Heart left ventricle (tissue), 16 donors: ENCODE measurements around the gene CSNK1A1. TPM values are rescaled to one million over a fixed set of nuclear protein-coding genes. Genes with fewer than 3 reads are reported as not detected.

Experiments used
- ATAC-seq, 4 donors: fragments of 200-7000 bp; cut with Tn5 transposase; one replicate each; pipeline ENCODE4 v1.9.1; 2020 to 2022; ENCODE audit warnings: moderate library complexity in 4 of 4, mild to moderate bottlenecking in 3 of 4, moderate number of reproducible peaks in 1 of 4
- DNase-seq, 5 donors: peaks; one replicate each; pipeline ENCODE4 v3.0.0-alpha.2; 2020
- H3K27ac ChIP-seq, 12 donors: fragments of 200-600 bp; sonication (generic) in 4 of 12; one replicate each; pipeline versions ENCODE4 v1.5.0 to v1.8.0; 2016 to 2022; ENCODE audit warnings: mild to moderate bottlenecking in 2 of 12
- H3K27me3 ChIP-seq, 9 donors: fragments of 200-600 bp; sonication (generic) in 2 of 9; one replicate each; pipeline versions ENCODE4 v1.5.1 to v1.8.0; 2016 to 2022; ENCODE audit warnings: mild to moderate bottlenecking in 3 of 9
- H3K36me3 ChIP-seq, 9 donors: fragments of 200-600 bp; sonication (generic) in 2 of 9; one replicate each; pipeline versions ENCODE4 v1.5.0 to v1.8.0; 2018 to 2022; ENCODE audit warnings: mild to moderate bottlenecking in 2 of 9
- H3K4me1 ChIP-seq, 12 donors: fragments of 200-600 bp; sonication (generic) in 4 of 12; one replicate each; pipeline versions ENCODE4 v1.5.0 to v1.8.0; 2016 to 2022; ENCODE audit warnings: mild to moderate bottlenecking in 3 of 12
- H3K4me3 ChIP-seq, 12 donors: fragments of 200-600 bp; sonication (generic) in 4 of 12; one replicate each; pipeline versions ENCODE4 v1.5.0 to v1.8.0; 2017 to 2022; ENCODE audit warnings: mild to moderate bottlenecking in 9 of 12, moderate library complexity in 4 of 12
- H3K9me3 ChIP-seq, 12 donors: fragments of 200-600 bp; sonication (generic) in 4 of 12; one replicate each; pipeline versions ENCODE4 v1.5.0 to v1.8.0; 2016 to 2022; ENCODE audit warnings: mild to moderate bottlenecking in 1 of 12
- CTCF ChIP-seq, 12 donors: fragments of 200-600 bp; sonication (generic) in 4 of 12; IDR thresholded peaks; one replicate each; pipeline versions ENCODE4 v1.5.0 to v1.8.0; 2018 to 2022; ENCODE audit warnings: antibody characterized with exemption in 12 of 12, mild to moderate bottlenecking in 5 of 12
- POLR2A ChIP-seq, 2 donors: fragments of 450-650 bp; IDR thresholded peaks; one replicate each; pipeline ENCODE4 v1.6.1; 2017; ENCODE audit warnings: antibody characterized with exemption in 2 of 2, mild to moderate bottlenecking in 2 of 2, moderate library complexity in 2 of 2
- WGBS, 4 donors: extraction: QIAGEN DNeasy Blood & Tissue Kit in 2 of 4; methylation state at CpG; one replicate each; pipeline versions ENCODE4 v1.1.5 to v1.1.7; 2013 to 2018; 5-methylcytosine and 5-hydroxymethylcytosine counted together
- intact Hi-C, 10 donors: fragments of 100-400 bp; cut with DNase I; formaldehyde crosslinking; loops; one replicate each; pipeline versions ENCODE4 v1.11.1 to v1.14.2; 2022
- polyA plus RNA-seq, 2 donors: library from polyadenylated mRNA; stranded (reverse); fragments of 200-250 nt; gene quantifications; one replicate each; pipeline ENCODE4 v1.2.3, GENCODE V29; 2013
- total RNA-seq, 9 donors: library from RNA; depleted of rRNA in 2 of 9; stranded (reverse); fragments of >200 nt in 2 of 9; fragmentation: NEBNext Ultra II Directional in 3 of 9; extraction: Animal tissue kit (Norgen Biotek cat#: 25700) in 3 of 9; gene quantifications; one replicate each; pipeline versions ENCODE4 v1.1.0 to v1.2.4, GENCODE V29; 2016 to 2023
- donor health status: ischemic (EF 13 %, LVEDD 7.1; RV severe dilation, severe dysfunction).
- donor health status: healthy with polysubstance abuse.
- donor health status: DM: no; HTN: yes; CAD: no.
- donor health status: DM: no; HTN: no; CAD: no.
- donor health status: ischemic (EF 25% LVEDD 6.9; RV normal size, moderate dysfunction).
- donor health status: ischemic (EF 25% LVEDD 5.7; RV mildly dilated, moderate dysfunction).
- donor health status: healthy.
- donor health status: DM: yes; HTN: yes; CAD: no.
- donor health status: ischemic (EF 35%, LVEDD 5.7; RV mildly dilated, moderate dysfunction).
- donor health status: nonischemic (EF 11% LVEDD 7.7; RV severe dilation, severe dysfunction).
- donor health status: DM: yes; HTN: yes; CAD: no.
- donor health status: PGD.
- donor health status: ischemic (EF 29% LVEDD 5.4; RV normal size, mild dysfunction).
- donor health status: nonischemic (EF 23%, LVEDD 6.1; RV moderate dilation, normal function).

Gene CSNK1A1
- total and polyA plus RNA-seq, 11 donors = 42.5 to 242 (median 209) TPM

DNA sequence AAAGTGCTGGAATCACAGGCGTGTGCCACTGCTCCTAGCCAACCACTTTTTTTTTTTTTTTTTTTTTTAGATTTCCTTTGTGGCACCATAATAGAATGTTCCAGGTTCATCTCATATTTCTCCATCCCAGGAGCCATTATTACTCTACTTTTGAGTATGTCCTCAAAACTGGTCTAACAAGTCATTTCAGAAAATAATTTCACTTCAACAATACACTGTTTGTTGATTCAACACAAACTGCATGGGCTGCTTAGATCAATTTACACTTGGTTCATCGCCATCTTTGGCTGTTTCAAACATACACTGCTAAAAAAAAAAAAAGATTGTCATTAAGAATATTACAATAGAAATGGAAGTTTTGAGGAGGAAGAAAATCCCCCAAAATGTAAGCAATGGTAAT, 57.9 kb downstream of the CSNK1A1 start:
- DNase-seq (no peak), ATAC-seq (no peak)
- Histone ChIP-seq H3K27ac (peak overlapping the region in 6 of 12 donors; percentile 1 to 92 (median 37)), H3K36me3 (peaks cover 0 to 60% (median 48%) of the 10 kb centered on the region in 9 donors), H3K4me1 (peaks cover 0 to 47% (median 23%) of the 10 kb centered on the region in 12 donors), H3K27me3 (no peaks in the 10 kb centered on the region), H3K4me3 (no peak overlapping the region), H3K9me3 (no peaks in the 10 kb centered on the region)
- intact Hi-C loops = loop anchor here in 4 of 10 donors (5.0 to 10.0 kb wide), 3 partner anchors 39 to 51 kb away; no protein-coding TSS in a partner anchor
- 84 to 89% (median 87%) methylated on average over 2 of the region's 2 CpGs for WGBS, 4 donors
- TF ChIP-seq POLR2A (IDR thresholded peaks at IDR 0.05) = no peak
- no peak for TF ChIP-seq CTCF (IDR thresholded peaks at IDR 0.05)

DNA sequence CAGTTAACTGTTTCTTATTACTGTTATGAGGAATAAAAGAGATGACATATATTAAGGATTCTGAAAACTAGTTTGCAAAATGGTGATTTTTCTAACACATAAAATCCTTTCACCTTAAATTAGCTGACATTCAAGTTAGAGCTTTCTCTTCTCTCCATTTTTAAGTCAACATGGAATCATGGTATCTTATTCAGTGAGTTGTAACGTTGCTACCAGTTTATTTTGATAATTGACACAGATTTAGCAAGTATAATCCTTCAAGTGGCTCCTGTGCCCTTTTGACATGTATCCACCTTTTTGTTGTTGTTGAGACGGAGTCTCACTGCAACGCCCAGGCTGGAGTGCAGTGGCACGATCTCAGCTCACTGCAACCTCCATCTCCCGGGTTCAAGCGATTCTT, 58.5 kb downstream of the CSNK1A1 start:
- Histone ChIP-seq H3K27me3 (no peaks in the 10 kb centered on the region), H3K9me3 (no peaks in the 10 kb centered on the region), H3K27ac (peak overlapping the region in 7 of 12 donors; percentile 3 to 98 (median 90)), H3K4me3 (no peak overlapping the region), H3K4me1 (peaks cover 0 to 48% (median 23%) of the 10 kb centered on the region in 12 donors), H3K36me3 (peaks cover 0 to 55% (median 43%) of the 10 kb centered on the region in 9 donors)
- TF ChIP-seq CTCF (IDR thresholded peaks at IDR 0.05) (no peak), POLR2A (IDR thresholded peaks at IDR 0.05) (no peak)
- WGBS, 4 donors = 88 to 91% (median 90%) methylated on average over 6 of the region's 6 CpGs
- intact Hi-C loops = loop anchor here in 4 of 10 donors (5.0 to 10.0 kb wide), 3 partner anchors 40 to 52 kb away; no protein-coding TSS in a partner anchor
- no peak for ATAC-seq
- no peak for DNase-seq

DNA sequence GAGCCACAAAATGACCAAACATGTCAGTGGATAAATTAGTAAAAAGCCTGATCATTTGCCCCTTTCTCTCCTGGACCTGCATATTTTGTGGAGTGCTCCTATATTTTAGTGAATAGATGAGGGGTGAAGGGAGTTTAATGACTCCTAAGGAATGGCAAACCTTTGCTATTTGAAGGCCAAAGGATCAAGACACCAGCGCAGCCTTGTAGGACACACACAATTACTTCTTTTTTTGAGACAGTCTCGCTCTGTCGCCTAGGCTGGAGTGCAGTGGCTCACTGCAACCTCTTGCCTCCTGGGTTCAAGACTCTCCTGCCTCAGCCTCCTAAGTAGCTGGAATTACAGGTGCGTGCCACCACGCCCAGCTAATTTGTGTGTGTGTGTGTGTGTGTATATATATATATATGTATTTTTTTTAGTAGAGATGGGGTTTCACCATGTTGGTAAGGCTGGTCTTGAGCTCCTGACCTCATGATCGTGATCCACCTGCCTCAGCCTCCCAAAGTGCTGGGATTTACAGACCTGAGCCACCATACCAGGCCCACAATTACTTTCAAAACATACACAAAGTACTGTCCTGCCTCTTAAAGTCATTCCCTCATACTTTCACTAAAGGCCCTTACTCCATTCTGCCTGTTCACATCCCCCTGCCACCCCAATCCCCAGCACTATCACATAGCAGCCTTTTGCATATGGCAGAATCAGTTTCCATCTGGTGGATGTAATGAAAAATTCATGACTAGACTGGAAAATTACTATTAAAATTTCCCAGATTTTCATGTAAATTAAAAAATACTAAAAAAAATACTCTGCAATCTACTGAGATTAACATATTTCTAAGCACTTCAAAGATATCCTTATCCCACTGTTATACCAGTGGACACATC, 60.4 kb downstream of the CSNK1A1 start:
- Histone ChIP-seq H3K27ac (peak overlapping the region in 11 of 12 donors; percentile 37 to 98 (median 87)), H3K9me3 (no peaks in the 10 kb centered on the region), H3K4me3 (no peak overlapping the region), H3K4me1 (peaks cover 0 to 55% (median 33%) of the 10 kb centered on the region in 12 donors), H3K36me3 (peaks cover 0 to 36% (median 23%) of the 10 kb centered on the region in 9 donors), H3K27me3 (no peaks in the 10 kb centered on the region)
- TF ChIP-seq POLR2A (IDR thresholded peaks at IDR 0.05) (no peak), CTCF (IDR thresholded peaks at IDR 0.05) (no peak)
- intact Hi-C loops = loop anchor here in 4 of 10 donors (5.0 to 10.0 kb wide), 3 partner anchors 41 to 54 kb away; no protein-coding TSS in a partner anchor
- ATAC-seq (no peak), DNase-seq (no peak)
- 90 to 96% (median 92%) methylated on average over 6 of the region's 6 CpGs for WGBS, 4 donors

DNA sequence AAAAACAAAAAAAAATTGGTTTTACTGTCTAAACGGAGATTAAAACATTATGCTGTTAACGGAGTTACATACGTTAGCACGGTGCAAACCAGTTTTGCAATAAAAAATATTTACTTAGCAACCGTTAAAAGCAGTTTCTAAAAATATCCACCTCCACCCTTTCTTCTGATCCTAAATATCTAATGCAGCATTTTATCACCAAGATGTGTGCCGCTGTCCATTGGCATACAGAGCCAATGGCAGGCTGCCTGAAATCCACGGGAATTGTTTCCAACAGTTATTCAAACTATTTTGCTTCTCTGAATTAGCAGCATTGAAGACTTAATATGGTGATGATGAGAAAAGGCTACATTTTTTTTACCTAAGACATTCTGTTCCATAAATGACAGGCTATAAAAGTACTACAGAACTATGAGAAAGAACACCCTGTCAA, 61.6 kb downstream of the CSNK1A1 start:
- 7 to 10% (median 8%) methylated on average over 7 of the region's 7 CpGs for WGBS, 4 donors
- intact Hi-C loops = loop anchor here in 8 of 10 donors (5.0 to 10.0 kb wide), 7 partner anchors 37 to 63 kb away; partner anchors contain the start of gene CSNK1A1 (in 1 of the 8)
- Histone ChIP-seq H3K4me3 (no peak overlapping the region), H3K36me3 (peaks cover 0 to 23% (median 11%) of the 10 kb centered on the region in 9 donors), H3K27me3 (no peaks in the 10 kb centered on the region), H3K9me3 (no peaks in the 10 kb centered on the region), H3K27ac (peak overlapping the region; percentile 30 to 98 (median 87)), H3K4me1 (peaks cover 0 to 66% (median 40%) of the 10 kb centered on the region in 12 donors)
- no peak for TF ChIP-seq CTCF (IDR thresholded peaks at IDR 0.05)
- ATAC-seq (peak in 2 of 4 donors; percentile 2 to 10), DNase-seq (peak in 4 of 5 donors; percentile 37 to 72 (median 56))
